ENCODE results near the gene MAPKAP1. TPM values are rescaled to one million over a fixed set of nuclear protein-coding genes. Genes with fewer than 3 reads are reported as not detected.

MAPKAP1 gene
- total RNA-seq, 1 donor from 2014 or later: 63.4 TPM

GRCh38 chr9:125521462-125522327, 185.3 kb downstream of the MAPKAP1 start:
- no peaks in the 10 kb centered on the region for H3K9me3 Mint-ChIP-seq
- H3K4me1 Mint-ChIP-seq: peaks cover 21% of the 10 kb centered on the region
- DNase-seq (ENCODE audit: low read depth, low spot score): no peak
- TF ChIP-seq CTCF (conservative IDR thresholded peaks at IDR 0.05): no peak
- H3K27me3 Mint-ChIP-seq (ENCODE audit: low read depth): no peaks in the 10 kb centered on the region
- no peak overlapping the region for H3K27ac Mint-ChIP-seq (ENCODE audit: unreplicated experiment)
- peaks cover 6% of the 10 kb centered on the region for H3K36me3 Mint-ChIP-seq (ENCODE audit: low read depth)
- H3K4me3 Mint-ChIP-seq: no peak overlapping the region

- H3K9me3 Mint-ChIP-seq: no peaks in the 10 kb centered on the region
These were observed 187.3 kb downstream of the MAPKAP1 start for GRCh38 chr9:125519734-125520133.

GRCh38 chr9:125517577-125517976, 189.4 kb downstream of the MAPKAP1 start:
- Mint-ChIP-seq H3K4me3 (no peak overlapping the region), H3K27ac (ENCODE audit: unreplicated experiment) (no peak overlapping the region), H3K36me3 (ENCODE audit: low read depth) (peaks cover 6% of the 10 kb centered on the region)

More at GRCh38 chr9:125519734-125520133, 187.3 kb downstream of the MAPKAP1 start:
- Mint-ChIP-seq H3K4me1 (peaks cover 31% of the 10 kb centered on the region), H3K36me3 (ENCODE audit: low read depth) (peaks cover 6% of the 10 kb centered on the region), H3K27ac (ENCODE audit: unreplicated experiment) (no peak overlapping the region), H3K27me3 (ENCODE audit: low read depth) (no peaks in the 10 kb centered on the region), H3K4me3 (no peak overlapping the region)
- no peak for TF ChIP-seq CTCF (conservative IDR thresholded peaks at IDR 0.05)
- DNase-seq (ENCODE audit: low read depth, low spot score): no peak

DNA sequence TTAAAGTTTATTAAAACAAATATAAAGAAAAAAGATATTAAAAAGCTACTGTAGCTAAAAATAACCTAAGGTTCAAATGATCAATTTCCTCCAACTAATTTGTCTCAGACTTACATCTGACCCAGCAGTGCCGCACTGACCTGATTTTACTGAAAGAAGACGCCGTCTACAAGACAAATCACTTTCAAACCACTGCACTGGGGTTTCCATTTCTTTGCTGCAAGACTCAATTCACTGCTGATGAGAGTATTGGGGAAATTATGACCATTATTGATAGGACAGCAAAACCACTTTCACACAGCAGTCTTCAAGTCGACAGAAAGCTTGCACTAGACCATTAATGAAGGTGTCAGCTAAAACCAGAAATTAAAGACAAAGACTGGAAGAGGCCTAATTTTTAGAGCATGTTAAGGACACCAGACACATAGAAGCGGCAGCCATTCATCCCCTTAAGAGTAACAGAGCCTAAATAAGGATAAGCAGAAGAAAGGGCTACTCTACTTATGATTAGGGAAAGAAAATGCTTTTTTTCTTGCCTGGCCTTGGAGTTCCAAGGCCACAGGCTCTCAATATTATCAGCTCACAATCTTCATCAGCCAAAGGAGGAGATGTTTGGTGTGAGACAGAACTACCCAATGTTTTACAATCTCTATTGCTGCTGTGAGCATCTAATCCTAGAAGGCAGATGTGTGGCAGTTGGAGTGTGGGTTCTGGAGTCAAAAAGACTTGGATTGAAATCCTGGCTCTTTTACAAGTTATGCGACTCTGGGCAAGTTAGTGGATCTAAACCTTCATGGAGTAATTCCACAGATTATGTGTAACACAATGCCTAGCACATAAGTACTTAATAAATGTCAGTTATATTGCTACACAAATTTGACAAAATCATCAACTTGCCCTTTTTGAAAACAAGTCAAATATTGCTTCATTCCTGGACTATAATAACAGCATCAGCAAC, 190.7 kb downstream of the MAPKAP1 start:
- H3K36me3 Mint-ChIP-seq (ENCODE audit: low read depth): peaks cover 6% of the 10 kb centered on the region
- TF ChIP-seq CTCF (conservative IDR thresholded peaks at IDR 0.05): no peak
- H3K27me3 Mint-ChIP-seq (ENCODE audit: low read depth): no peaks in the 10 kb centered on the region
- peaks cover 42% of the 10 kb centered on the region for H3K4me1 Mint-ChIP-seq
- H3K4me3 Mint-ChIP-seq: no peak overlapping the region
- no peak overlapping the region for H3K27ac Mint-ChIP-seq (ENCODE audit: unreplicated experiment)
- no peaks in the 10 kb centered on the region for H3K9me3 Mint-ChIP-seq
- no peak for DNase-seq (ENCODE audit: low read depth, low spot score)

More at GRCh38 chr9:125517577-125517976, 189.4 kb downstream of the MAPKAP1 start:
- Mint-ChIP-seq H3K4me1 (peaks cover 30% of the 10 kb centered on the region), H3K27me3 (ENCODE audit: low read depth) (no peaks in the 10 kb centered on the region), H3K9me3 (no peaks in the 10 kb centered on the region)
- no peak for TF ChIP-seq CTCF (conservative IDR thresholded peaks at IDR 0.05)
- no peak for DNase-seq (ENCODE audit: low read depth, low spot score)

GRCh38 chr9:125515281-125515680, 191.7 kb downstream of the MAPKAP1 start:
- Mint-ChIP-seq H3K4me3 (no peak overlapping the region), H3K27ac (ENCODE audit: unreplicated experiment) (no peak overlapping the region), H3K36me3 (ENCODE audit: low read depth) (peaks cover 3% of the 10 kb centered on the region), H3K4me1 (peaks cover 45% of the 10 kb centered on the region), H3K27me3 (ENCODE audit: low read depth) (no peaks in the 10 kb centered on the region), H3K9me3 (no peaks in the 10 kb centered on the region)
- no peak for TF ChIP-seq CTCF (conservative IDR thresholded peaks at IDR 0.05)
- no peak for DNase-seq (ENCODE audit: low read depth, low spot score)

Measured in neural crest cell (in vitro differentiated cells).